Gastroesophageal sphincter (tissue), 3 donors: ENCODE data around the gene VWA5A.

Experiments
- EP300 ChIP-seq: sonication (generic); formaldehyde crosslinking; IDR thresholded peaks from one replicate; pipeline ENCODE4 v1.6.1; 2017; ENCODE audit warnings: antibody characterized with exemption, mild to moderate bottlenecking
- POLR2A ChIP-seq, 2 donors: fragments of 450-650 bp; IDR thresholded peaks; one replicate each; pipeline ENCODE4 v1.6.1; 2017; ENCODE audit warnings: antibody characterized with exemption in 2 of 2, mild to moderate bottlenecking in 2 of 2, moderate library complexity in 1 of 2
- POLR2AphosphoS5 ChIP-seq: sonication (generic); formaldehyde crosslinking; IDR thresholded peaks from one replicate; pipeline ENCODE4 v1.6.1; 2017; ENCODE audit warnings: antibody characterized with exemption
- TF ChIP-seq, protein P1 (sequence below), 4 experiments: fragments of 200-600 bp in 2 of 4; fragments of 450-650 bp in 2 of 4; sonication (generic) in 1 of 4; IDR thresholded peaks; one replicate each; pipeline ENCODE4 v1.5.1; 2017 to 2019; ENCODE audit warnings: antibody characterized with exemption in 4 of 4, mild to moderate bottlenecking in 2 of 4, moderate library complexity in 2 of 4

GRCh38 chr11:124143034-124143433 is 27.8 kb downstream of the VWA5A start:
- TF ChIP-seq, protein P1, sequence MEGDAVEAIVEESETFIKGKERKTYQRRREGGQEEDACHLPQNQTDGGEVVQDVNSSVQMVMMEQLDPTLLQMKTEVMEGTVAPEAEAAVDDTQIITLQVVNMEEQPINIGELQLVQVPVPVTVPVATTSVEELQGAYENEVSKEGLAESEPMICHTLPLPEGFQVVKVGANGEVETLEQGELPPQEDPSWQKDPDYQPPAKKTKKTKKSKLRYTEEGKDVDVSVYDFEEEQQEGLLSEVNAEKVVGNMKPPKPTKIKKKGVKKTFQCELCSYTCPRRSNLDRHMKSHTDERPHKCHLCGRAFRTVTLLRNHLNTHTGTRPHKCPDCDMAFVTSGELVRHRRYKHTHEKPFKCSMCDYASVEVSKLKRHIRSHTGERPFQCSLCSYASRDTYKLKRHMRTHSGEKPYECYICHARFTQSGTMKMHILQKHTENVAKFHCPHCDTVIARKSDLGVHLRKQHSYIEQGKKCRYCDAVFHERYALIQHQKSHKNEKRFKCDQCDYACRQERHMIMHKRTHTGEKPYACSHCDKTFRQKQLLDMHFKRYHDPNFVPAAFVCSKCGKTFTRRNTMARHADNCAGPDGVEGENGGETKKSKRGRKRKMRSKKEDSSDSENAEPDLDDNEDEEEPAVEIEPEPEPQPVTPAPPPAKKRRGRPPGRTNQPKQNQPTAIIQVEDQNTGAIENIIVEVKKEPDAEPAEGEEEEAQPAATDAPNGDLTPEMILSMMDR (IDR thresholded peaks at IDR 0.05) = no peak
- TF ChIP-seq POLR2AphosphoS5 = no peak
- TF ChIP-seq POLR2A (IDR thresholded peaks at IDR 0.05) = no peak
- TF ChIP-seq EP300 = no peak
